ENCODE measurements around the gene BSG. TPM values are rescaled to one million over a fixed set of nuclear protein-coding genes. Genes with fewer than 3 reads are reported as not detected.

BSG gene
- total and polyA plus RNA-seq, 9 of the 15 experiments (the other 6 are each of a cell fraction or from before 2014, with no cell fraction given): 4.6 to 495 (median 187) TPM

- TF ChIP-seq PYGO2 (tag; IDR thresholded peaks at IDR 0.05) (0 out of 2 replicates have a peak, but pooled peaks have one; percentile 40), TCF15 (CRISPR knock-in tag; IDR thresholded peaks at IDR 0.05) (0 out of 2 replicates have a peak, but pooled peaks have one; percentile 12), ZBED1 (IDR thresholded peaks at IDR 0.05) (no peak), ZC3H4 (CRISPR knock-in tag; IDR thresholded peaks at IDR 0.05; ENCODE audit: borderline replicate concordance) (no peak)
Observed at GRCh38 chr19:597406-598315, 25.3 kb downstream of the BSG start (continued).

DNA sequence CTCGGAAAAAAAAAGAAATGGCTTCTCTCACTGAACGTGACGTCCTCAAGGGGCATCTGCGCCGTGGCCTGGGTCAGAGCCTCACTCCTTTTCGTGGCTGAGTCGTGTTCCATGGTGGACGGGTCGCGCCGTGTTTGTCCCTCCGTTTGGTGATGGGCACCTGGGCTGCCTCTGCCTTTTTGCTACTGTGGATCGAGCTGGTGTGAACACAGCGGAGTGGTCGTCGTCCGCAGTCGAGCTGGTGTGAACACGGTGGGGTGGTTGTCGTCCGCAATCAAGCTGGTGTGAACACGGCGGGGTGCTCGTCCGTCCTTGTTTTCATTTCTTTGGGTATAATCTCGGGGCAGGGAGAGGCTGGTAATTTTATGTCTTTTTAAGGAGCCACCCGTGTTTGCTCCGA lies 28.9 kb downstream of the BSG start:
- no peak for FAIRE-seq
- POLR2A ChIA-PET: no interaction called here
- Histone ChIP-seq H3K27me3 (ENCODE audit: control insufficient read depth in 2 of 2, insufficient read depth in 2 of 2, low read length in 2 of 2) (no peaks in the 10 kb centered on the region; a peak in 1 of 5 replicates), H2AFZ (ENCODE audit: low read depth, low read length) (no peak overlapping the region), H3K27ac (ENCODE audit: extremely low read depth, low read depth, low read length) (no peak overlapping the region), H3K9me3 (replicated peaks; ENCODE audit: control insufficient read depth, insufficient read depth, low read depth, low read length) (0 out of 2 replicates have a peak, but pooled peaks cover 2% of the 10 kb centered on the region), H3K9me1 (ENCODE audit: control insufficient read depth, insufficient read depth, low read length) (no peaks in the 10 kb centered on the region), H3K9ac (ENCODE audit: insufficient read depth in 1 of 2, low read depth in 2 of 2, low read length in 2 of 2) (no peak overlapping the region), H4K20me1 (replicated peaks; ENCODE audit: control insufficient read depth, insufficient read depth, low read length) (no peaks in the 10 kb centered on the region), H3K4me1 (replicated peaks in 1 of 2; ENCODE audit: control insufficient read depth in 2 of 2, insufficient read depth in 2 of 2, low read length in 2 of 2) (peaks cover 3 to 44% of the 10 kb centered on the region in 2 experiments; a peak in 3 of 5 replicates), H3K36me3 (ENCODE audit: control insufficient read depth, insufficient read depth, low read length) (no peaks in the 10 kb centered on the region), H3K79me2 (ENCODE audit: control insufficient read depth, insufficient read depth, low read length) (no peaks in the 10 kb centered on the region), H3K4me3 (no peak overlapping the region), H3K4me2 (ENCODE audit: insufficient read depth, low read length) (no peak overlapping the region)
- ATAC-seq: no peak
- CTCF ChIA-PET (ENCODE audit: low intra/inter-chr PET ratio): no interaction called here
- in situ Hi-C loops (cut with MboI) (no loop called here), intact Hi-C loops (cut with micrococcal nuclease) (no loop called here)
- BruUV-seq (replicated peaks): no TSS peak
- 75% methylated on average over 28 of the region's 28 CpGs for WGBS (ENCODE audit: insufficient coverage, low coverage, missing lambda C conversion rate)
- DNase-seq (ENCODE audit: extremely low read depth in 1 of 4, low spot score in 3 of 4): no peak
- no peak for TF ChIP-seq CHD4 (IDR thresholded peaks at IDR 0.05; ENCODE audit: insufficient read depth, insufficient replicate concordance, low read depth, low read length, poor library complexity, severe bottlenecking)
- TF ChIP-seq, protein P1, sequence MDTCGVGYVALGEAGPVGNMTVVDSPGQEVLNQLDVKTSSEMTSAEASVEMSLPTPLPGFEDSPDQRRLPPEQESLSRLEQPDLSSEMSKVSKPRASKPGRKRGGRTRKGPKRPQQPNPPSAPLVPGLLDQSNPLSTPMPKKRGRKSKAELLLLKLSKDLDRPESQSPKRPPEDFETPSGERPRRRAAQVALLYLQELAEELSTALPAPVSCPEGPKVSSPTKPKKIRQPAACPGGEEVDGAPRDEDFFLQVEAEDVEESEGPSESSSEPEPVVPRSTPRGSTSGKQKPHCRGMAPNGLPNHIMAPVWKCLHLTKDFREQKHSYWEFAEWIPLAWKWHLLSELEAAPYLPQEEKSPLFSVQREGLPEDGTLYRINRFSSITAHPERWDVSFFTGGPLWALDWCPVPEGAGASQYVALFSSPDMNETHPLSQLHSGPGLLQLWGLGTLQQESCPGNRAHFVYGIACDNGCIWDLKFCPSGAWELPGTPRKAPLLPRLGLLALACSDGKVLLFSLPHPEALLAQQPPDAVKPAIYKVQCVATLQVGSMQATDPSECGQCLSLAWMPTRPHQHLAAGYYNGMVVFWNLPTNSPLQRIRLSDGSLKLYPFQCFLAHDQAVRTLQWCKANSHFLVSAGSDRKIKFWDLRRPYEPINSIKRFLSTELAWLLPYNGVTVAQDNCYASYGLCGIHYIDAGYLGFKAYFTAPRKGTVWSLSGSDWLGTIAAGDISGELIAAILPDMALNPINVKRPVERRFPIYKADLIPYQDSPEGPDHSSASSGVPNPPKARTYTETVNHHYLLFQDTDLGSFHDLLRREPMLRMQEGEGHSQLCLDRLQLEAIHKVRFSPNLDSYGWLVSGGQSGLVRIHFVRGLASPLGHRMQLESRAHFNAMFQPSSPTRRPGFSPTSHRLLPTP (IDR thresholded peaks at IDR 0.05; ENCODE audit: borderline replicate concordance, extremely low read depth, insufficient read length): no peak
- TF ChIP-seq POLR3A (IDR thresholded peaks at IDR 0.05; ENCODE audit: borderline replicate concordance, extremely low read depth, insufficient read depth, insufficient read length): no peak
- no peak for TF ChIP-seq SMAD4 (CRISPR knock-in tag; conservative IDR thresholded peaks at IDR 0.05)
- TF ChIP-seq CEBPZ (IDR thresholded peaks at IDR 0.05; ENCODE audit: borderline replicate concordance, low read depth, low read length): no peak
- TF ChIP-seq CREM (IDR thresholded peaks at IDR 0.05; ENCODE audit: low read depth): no peak
- TF ChIP-seq L3MBTL2 (IDR thresholded peaks at IDR 0.05): no peak
